Measurements from ENCODE around the gene ENKUR.

Gene ENKUR, protein sequence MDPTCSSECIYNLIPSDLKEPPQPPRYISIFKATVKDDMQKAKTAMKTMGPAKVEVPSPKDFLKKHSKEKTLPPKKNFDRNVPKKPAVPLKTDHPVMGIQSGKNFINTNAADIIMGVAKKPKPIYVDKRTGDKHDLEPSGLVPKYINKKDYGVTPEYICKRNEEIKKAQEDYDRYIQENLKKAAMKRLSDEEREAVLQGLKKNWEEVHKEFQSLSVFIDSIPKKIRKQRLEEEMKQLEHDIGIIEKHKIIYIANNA

GRCh38 chr10:25015828-25016375 lies at the start of gene ENKUR:
Gene ENKUR (minus strand): TSS chr10:25016158. CDS start chr10:25015936, 222 bp downstream.
- peak; percentile 93 for DNase-seq

DNA sequence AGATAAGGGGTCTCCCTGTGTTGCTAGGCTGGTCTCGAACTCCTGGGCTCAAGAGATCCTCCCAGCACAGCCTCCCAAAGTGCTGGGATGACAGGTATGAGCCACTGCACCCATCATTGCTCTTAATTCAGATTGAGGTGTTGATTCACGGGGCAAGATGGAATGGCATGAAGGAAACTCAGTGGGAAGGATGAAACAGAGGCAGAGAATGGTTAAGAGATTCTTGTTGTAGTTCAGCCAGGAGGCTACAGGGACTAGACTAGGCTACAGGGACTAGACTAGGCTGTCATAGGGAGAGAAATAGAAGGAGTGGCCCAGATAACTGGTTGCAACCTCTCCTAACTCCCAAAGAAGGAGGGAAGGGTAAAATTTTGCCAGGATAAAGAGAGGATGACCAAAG lies 48.4 kb upstream of the ENKUR start:
- DNase-seq = no peak

DNA sequence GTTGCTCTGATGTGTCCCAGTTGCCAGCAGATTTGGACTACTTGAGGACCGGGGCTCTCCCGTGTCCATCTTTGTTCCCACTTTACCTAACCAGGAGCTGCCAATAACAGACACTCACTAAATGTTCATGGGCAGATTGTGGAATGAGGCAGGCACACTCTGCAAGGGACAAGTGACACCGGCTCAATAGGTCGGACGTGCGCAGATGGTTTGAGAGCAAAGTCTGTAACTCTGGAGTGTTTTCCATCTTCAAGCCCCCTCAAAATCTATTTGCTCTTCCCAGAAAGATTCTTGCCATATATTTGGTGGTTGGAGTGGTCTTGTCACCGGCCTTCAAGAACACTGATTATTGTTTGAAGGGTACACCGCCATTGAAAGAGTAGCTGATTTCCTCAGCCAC lies 47.7 kb upstream of the ENKUR start:
- no peak for DNase-seq

DNA sequence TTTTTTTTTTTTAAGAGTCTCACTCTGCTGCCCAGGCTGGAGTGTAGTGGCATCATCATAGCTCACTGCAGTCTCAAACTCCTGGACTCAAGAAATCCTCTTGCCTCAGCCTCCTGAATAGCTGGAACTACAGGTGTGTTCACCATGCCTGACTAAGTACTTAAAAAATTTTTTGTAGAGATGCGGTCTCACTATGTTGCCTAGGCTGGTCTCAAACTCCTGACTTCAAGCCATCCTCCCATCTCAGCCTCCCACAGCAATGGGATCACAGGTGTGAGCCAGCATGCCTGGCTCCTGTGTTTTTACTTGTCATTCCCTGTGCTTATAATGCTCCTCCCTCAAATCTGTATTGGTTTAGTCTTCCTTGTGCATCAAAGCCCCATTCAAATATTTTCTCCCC lies 47.2 kb upstream of the ENKUR start:
- no peak for DNase-seq

- DNase-seq = no peak
Measured at GRCh38 chr10:25061711-25062449, 45.9 kb upstream of the ENKUR start.

DNA sequence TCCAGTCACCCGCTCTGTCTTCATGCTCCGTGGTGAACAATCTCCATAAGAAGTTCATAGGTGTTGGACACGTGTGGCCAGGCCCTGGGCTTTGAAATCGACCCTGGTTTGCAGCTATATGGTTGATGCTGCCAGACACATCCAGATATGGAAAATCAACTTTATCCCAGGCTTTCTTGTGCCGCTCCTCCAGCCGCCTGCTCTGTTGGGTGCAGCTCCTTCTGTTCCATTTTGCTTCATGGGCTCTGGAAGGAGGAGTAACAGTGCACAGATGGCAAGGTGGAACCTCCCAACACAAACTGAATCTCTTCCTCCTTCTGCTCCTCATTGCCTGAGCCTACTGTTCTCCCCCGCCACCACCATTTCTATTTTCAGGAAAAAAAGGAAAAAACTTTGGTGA lies 45.2 kb upstream of the ENKUR start:
- no peak for DNase-seq

- no peak for DNase-seq
Measured at GRCh38 chr10:25059990-25060389, 44.0 kb upstream of the ENKUR start.

GRCh38 chr10:25057886-25058285 lies 41.9 kb upstream of the ENKUR start:
- no peak for DNase-seq

DNA sequence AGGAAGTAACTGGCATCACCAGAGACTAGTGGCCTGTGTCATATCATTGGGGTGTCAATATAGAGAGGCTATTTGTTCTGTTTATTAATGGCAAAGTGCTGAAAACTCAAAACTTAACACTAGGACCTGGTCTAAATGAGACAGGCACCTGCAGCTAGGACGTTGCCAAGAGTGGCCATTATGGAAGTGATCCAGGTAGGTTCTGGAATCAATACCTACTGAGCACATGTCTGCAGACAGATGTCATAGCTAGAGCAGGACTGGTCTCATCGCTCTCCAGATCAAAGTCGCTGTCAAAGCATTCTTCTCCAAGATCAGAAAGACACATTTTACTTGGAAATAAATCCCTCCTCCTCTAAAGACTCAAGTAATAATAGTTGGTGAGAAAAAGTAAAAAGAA lies 40.8 kb upstream of the ENKUR start:
- no peak for DNase-seq

DNA sequence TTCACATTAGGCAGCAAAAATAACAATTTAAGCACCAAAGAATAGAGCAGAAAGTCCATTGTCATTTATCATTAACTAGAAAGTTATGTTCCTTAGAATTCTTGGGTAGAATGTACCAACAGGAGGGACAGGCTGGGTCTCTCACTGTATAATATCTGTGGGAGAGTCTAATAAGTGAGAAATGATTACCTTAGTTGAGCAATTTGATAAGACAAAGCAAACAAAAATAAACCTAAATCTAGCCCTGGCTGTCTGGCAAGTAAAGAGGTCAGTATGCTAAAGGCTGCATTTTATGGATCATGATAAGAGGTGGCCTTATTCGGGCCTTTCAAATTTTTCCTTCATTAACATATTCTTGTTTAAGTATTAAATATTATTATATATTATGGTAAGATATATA lies 36.1 kb upstream of the ENKUR start:
- no peak for DNase-seq

- DNase-seq = no peak
Measured at GRCh38 chr10:25050402-25050801, 34.4 kb upstream of the ENKUR start.

DNA sequence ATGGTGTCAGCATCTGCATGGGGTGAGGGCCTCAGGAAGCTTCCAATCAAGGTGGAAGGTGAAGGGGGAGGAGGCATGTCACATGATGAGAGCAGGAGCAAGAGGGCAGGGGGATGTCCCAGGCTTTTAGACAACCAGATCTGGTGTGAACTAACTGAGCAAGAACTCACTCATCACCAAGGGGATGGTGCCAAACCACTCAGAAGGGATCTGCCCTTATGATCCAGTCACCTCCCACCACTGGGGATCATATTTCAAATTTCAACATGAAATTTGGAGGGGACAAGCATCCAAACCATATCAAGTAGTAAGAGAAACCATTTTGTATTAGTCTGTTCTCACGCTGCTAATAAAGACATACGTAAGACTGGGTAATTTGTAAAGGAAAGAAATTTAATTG lies 34.0 kb upstream of the ENKUR start:
- no peak for DNase-seq

GRCh38 chr10:25048450-25048849 lies 32.5 kb upstream of the ENKUR start:
- no peak for DNase-seq

DNA sequence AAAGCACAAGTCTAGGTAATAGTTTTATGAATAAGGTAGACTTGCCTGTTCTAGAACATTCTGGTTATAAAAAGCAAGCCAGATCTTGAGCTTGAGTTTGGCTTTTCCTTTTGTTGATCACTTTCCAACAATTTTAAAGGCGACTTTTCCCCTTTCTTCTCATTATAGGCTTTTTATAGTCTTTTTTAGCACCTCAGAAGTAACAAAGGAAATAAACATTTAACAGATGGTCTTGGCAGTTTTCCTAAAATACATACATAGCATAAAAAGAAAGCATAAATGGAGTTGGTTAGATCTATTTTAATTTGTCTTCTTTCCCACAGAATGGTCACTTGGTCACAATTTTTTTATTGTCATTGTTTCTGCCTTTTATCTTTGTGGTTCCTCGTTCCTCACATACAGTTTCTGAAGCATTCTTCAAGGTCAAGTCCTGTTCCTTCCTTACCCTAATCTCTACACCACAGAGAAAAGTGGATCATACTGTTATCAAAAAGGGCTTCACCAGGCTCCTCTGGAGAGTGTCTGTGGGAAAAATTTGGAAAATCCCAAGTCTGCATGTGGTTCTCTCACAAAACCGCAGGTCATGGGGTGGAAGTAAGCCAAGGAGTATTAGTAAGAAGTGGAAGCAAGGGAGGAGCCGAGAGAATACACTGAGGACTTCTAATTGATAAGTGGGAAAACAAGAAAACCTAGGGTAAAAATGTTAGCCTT lies 31.8 kb upstream of the ENKUR start:
- DNase-seq = no peak

DNA sequence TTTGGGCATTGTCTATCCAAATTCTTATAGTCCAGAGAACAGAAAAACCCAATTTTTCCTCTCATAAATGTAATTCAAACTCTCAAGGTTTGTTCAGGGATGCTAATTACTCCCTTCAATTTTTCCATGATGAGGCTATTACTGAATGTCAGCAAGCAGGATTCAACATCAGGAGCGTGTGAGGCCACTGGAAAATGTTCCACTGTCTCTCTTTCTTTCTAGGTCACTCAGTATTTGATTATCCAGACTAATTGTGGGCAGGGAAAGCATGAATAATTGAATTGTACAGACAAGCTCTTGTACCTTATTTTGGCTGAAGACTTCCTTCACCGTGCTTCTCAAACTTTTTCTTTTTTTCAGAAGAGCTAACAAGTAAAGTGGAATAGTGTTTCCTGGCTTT lies 31.1 kb upstream of the ENKUR start:
- no peak for DNase-seq

GRCh38 chr10:25046641-25047040 lies 30.7 kb upstream of the ENKUR start:
- no peak for DNase-seq

DNA sequence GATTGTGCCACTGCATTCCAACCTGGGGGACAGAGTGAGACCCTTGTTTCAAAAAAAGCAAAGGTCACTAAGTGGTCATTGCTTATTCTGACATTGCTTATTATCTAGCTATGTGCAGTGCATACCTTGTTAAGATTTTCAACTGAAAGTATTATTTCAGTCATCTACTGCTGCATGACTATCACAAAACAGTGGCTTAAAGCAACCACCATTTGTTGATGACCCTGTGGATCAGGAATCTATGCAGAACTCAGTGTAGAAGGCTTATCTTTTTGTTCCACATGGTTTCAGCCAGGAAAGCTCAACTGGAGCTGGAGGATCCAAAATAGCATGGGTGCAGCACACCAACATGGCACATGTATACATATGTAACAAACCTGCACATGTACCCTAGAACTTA lies 23.6 kb upstream of the ENKUR start:
- DNase-seq = no peak

- DNase-seq = no peak
Measured at GRCh38 chr10:25038325-25038724, 22.4 kb upstream of the ENKUR start.

DNA sequence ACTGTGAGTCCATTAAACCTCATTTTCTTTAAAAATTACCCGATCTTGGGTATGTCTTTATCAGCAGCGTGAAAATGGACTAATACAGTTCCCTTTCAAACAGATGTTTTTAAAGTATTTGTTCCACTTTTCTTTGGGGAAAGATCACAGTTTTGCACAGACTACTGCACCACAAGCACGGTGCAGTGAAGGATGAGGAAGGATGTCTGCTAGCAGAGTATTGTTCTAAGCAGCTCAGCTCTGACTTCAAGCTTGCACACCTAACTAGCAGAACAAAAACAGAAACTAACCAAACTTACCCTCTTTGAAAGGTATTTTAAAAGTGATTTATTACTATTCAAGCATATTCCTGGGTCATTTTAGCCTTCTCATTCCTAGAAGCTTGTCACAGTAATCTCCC lies 20.4 kb upstream of the ENKUR start:
- no peak for DNase-seq

GRCh38 chr10:25029519-25029918 lies 13.6 kb upstream of the ENKUR start:
- no peak for DNase-seq

- no peak for DNase-seq
Measured at GRCh38 chr10:25028711-25029110, 12.8 kb upstream of the ENKUR start.

GRCh38 chr10:25026463-25026862 lies 10.5 kb upstream of the ENKUR start:
- DNase-seq = no peak

GRCh38 chr10:25024528-25024927 lies 8.6 kb upstream of the ENKUR start:
- DNase-seq = no peak

GRCh38 chr10:25023278-25023677 lies 7.3 kb upstream of the ENKUR start:
- no peak for DNase-seq

Data from CD4-positive, alpha-beta T cell treated with Interleukin-21 for 1 hour (primary cell).